Jurkat, Clone E6-1 (cell line): ENCODE measurements around the gene FAM217A. TPM values are rescaled to one million over a fixed set of nuclear protein-coding genes. Genes with fewer than 3 reads are reported as not detected.
"Not testable (repeated sequence)": the region's sequence is repeated elsewhere in the genome, so short reads cannot be mapped to it uniquely, and the experiment has no call there.

ENCODE experiments used
- DNase-seq: peaks from one replicate; pipeline ENCODE4 v3.0.0-alpha.2; 2011; ENCODE audit warnings: low read depth, low spot score
- H3K4me3 ChIP-seq: 2 replicates; pipeline ENCODE4 v1.5.1; 2011; ENCODE audit warnings: mild to moderate bottlenecking, low read length, control low read depth, moderate library complexity
- polyA plus RNA-seq: library from polyadenylated mRNA; unstranded; fragments of >200 nt; gene quantifications from one replicate; pipeline ENCODE4 v1.2.1, GENCODE V29; 2012; ENCODE audit warnings: missing spikeins; ENCODE audit not compliant: insufficient read length, insufficient read depth

The FAM217A gene, protein sequence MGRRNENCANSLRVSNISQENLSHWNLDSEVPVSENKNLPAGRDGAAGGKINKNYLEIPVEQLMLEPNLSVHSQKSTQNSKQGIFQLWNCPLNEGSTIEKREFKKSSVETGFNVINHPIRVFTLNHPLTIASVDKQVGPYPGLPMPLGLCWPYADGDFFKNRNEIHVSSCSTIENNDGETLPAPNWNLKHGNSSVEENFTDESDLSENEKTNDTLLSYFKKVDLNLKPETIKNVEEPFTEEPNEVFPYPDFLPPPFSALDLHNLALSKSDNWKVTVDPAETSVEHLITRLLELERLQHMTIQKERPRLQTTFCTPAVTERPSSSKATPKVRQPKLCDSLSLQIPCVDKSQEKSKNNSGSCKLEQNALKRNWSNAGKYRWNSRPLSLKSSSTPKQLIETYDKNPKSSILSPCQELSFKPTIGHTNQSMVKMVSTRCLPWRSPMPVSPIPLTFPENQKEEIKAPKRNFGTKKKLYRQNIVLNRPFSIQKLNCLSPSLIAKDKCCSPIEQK
- not detected for polyA plus RNA-seq

DNA sequence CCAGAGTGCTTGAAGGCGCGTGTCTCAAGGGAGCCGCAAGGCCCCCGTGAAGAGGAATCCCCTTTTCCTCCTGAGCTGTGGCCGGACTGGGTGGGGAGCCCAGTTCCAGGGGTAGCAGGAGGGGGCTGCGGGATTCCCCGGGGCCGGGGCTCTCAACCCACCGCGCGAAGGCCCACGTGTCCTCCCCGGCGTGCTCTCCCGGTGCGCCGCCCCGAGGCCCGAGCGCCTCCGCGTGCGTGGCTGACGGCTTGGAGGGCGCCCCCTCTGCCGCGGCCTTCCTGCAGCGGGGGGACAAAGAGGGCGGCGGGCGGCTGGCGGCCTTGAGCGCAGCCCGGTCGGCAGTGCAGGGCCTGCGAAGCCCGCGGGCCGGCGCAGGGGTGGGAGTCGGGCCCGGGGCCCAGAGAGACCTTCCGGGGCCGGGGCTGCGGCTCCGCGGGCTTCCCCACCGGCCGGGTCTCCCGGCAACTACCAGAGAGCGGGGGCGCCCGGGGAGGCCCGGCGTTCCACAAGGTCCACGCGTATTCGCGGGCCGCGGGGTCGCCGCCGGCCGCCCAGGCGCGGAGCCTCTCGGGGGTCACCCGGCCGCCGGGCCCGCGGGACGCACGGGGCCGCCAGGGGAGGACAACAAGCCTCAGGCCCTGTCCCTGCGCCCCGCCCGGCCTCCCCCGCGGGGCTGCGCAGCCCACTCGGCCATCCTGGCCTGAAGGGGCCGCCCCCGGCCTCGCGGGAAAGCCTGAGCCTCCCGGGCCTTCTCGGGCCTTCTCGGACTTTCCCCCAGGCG lies at the start of gene FAM217A:
Gene FAM217A (minus strand): TSS at position 447 of the 781 bp plus-strand sequence. CDS start 1,723 bp downstream, outside the sequence.
- no peak within 1 kb of the TSS for H3K4me3 ChIP-seq
- DNase-seq = no peak

DNA sequence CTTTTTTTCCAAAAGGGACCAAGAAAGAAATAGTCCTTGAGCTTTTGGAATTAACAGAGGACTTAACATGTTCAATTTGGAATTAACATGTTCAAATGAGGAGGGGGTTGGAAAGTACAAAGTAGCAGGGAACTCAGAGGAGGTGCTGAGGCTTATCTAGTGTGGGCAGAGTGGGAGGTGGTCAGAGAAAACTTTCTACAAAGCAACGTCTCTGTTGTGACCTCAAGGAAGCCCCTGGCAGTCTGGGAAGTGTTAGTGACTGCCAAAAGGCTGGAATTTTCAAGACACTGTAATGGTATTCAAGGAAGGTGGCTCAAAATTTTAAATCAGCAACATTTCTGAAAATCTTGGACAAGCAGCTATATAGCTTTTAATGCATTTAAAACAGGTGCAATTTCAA lies 49.1 kb upstream of the FAM217A start:
- DNase-seq = no peak
- H3K4me3 ChIP-seq = no peak overlapping the region

DNA sequence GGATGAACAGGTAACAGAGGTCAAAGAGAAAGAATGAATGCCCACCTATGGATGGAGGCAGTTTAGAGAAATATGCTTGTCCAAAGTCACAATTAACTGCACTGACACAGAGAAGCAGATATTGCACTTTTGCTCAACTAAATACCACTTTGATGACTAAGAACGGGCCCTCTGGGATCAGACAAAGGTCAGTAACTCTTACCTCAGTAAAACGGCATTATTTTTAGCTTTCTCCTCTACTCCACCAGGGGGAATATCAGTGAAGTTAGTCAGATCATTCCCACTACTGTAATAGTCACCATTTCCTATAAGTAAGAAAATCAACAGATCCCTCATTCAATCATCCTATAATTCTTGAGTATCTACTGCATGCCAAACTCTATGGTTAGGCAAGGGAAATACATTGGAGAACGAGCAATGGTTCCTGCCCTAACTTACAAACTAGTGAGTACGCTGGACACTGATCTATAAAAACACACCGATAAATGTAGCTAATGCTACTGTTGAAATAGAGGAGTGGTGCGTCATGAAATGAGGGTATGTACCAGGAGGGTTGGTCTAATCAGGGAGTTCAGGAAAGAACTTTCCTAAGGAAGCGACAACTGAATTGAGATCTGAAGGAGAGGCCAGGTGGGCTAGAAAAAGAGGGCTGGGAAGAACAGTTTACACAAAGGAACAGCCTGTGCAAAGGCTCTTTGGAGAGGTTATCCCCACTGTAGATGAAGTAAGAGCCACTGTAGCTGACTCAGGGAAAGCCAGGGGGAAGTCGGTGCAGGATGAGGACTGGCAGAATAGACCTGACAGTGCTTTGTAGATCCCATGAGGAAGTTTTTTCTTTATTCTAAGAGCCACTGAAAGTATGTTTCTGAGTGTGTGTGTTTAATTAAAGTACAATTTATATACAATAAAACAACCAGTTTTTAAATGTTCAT lies 47.3 kb upstream of the FAM217A start:
- no peak overlapping the region for H3K4me3 ChIP-seq
- DNase-seq = no peak

DNA sequence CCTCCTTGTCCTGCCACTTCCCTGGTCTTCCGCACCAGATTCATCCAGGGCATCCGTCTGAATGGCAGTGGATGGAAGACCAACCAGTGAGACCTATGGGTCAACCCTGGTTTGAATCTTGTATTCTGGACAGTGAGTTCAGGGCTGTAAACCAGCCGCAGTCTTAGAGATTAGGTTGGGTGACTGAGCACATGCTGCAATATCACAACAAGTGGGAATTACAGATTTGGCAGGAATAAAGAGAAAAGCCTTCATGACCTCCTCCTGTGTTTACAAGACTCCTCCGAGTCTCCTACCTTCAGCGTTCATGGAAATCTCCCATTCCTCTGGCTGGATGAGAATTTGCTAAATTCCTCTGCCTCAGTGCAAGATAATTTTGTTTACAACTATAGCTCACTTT lies 46.6 kb upstream of the FAM217A start:
- no peak overlapping the region for H3K4me3 ChIP-seq
- no peak for DNase-seq

- no peak for DNase-seq
- H3K4me3 ChIP-seq = no peak overlapping the region
Measured at GRCh38 chr6:4124351-4124750, 45.4 kb upstream of the FAM217A start.

DNA sequence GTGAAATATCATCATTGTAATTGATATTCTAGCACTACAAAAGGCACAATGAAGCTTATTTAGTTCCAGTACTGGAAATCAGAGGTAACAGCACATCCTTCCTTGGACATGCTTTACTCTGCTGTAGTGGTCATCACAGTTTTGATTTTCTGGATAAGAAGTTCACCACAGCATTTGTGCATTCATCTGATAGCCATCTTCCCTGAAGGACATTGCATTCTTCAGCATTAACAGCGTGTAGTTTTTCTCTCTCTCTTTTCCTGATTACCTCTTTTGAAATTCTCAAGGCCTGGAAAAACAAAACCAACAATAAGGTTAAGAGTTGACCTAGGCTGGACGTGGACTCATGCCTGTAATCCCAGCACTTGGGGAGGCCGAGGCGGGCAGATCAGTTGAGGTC lies 36.8 kb upstream of the FAM217A start:
- no peak for DNase-seq
- H3K4me3 ChIP-seq = no peak overlapping the region

DNA sequence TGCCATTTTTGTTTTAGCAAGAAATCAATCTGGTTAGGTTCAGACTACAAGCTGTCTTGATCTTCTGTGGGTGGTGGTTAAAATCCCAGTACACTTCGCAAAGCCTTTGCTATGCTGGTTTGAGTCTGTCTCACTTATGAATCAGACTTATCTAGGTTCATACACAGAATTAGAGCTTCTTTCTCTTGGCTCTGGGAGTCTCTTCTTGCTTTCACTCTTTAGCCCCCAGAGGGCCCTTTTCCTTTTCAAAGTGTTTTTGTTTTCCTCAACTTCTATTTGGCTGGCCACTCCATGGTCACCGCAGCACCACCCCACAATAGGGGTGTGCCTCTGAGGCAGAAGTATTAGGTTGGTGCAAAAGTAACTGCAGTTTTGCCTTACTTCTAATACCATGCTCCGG lies 35.2 kb upstream of the FAM217A start:
- no peak for DNase-seq
- H3K4me3 ChIP-seq = no peak overlapping the region

DNA sequence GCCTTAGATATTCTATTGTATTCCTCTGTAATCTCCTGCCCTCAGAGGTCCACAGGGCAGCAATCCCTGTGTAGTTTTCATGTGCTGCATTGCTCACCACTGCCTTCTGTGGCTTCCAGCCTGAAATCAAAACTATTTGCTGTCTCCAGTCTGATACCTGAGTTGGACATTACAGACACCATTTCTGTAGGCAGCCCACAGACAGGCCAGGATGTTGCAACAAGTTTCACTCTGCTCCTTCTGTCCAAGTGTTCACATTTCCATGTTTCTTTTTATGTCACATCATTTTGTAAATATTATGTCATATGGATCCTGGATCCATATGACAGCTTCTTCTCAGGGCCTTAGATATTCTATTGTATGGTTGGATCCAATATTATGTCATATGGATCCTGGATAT lies 34.7 kb upstream of the FAM217A start:
- DNase-seq = no peak
- H3K4me3 ChIP-seq = no peak overlapping the region

DNA sequence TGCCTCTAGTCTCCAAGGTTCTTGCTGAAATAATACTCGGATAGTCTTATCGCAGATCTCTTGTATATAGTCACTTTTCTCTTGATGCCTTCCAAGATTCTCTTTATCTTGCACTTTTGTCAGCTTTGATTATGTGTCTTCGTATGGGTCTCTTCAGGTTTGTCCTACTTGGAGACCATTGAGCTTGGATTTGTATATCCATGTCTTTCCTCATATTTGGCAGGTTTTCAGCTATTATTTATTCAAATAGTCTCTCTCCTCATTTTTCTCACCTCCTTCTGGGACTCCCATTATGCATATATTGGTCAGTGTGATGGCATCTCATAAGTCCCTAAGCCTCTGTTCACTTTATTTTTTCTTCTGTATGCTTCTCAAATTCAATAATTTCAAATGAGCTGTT lies 33.4 kb upstream of the FAM217A start:
- H3K4me3 ChIP-seq = no peak overlapping the region
- no peak for DNase-seq

DNA sequence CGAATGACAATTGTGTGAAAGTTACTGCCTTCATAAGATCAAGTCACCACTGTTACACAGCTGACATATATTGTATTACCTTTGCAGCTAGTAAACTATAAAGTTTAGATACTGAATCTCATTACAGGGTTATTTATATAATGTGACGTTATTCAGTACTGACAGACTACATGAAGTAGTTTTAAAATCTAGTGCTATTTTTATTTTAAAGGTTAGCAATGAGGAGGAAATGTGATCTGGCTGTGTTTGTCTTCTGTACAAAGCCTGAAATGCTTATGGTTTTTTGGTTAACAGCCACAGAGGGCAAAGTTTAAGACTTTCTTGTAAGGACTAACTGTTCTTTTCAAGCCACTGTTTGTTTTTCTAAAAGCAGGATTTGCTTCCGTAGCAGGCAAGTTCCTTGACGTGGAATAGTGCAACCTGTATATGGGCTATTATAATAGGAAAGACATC lies 30.5 kb upstream of the FAM217A start:
- DNase-seq, H3K4me3 ChIP-seq: not testable (repeated sequence)

GRCh38 chr6:4108561-4109093 lies 29.7 kb upstream of the FAM217A start:
- H3K4me3 ChIP-seq = no peak overlapping the region
- no peak for DNase-seq

DNA sequence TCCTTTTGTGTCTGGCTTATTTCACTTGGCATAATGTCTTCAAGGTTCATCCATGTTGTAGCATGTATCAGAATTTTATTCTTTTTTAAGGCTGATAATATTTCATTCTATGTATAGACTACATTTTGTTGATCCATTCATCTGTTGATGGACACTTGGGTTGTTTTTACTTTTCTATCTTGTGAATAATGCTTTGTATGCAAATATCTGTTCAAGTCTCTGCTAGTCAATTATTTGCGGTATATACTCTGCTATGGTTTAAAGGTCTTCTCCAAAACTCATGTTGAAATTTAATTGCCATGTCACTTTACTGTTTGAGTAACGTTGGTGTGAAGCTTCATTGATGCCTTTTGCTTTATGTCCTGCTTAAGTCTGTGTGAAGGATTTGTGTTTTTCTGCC lies 28.9 kb upstream of the FAM217A start:
- H3K4me3 ChIP-seq = no peak overlapping the region
- no peak for DNase-seq

- DNase-seq = no peak
- no peak overlapping the region for H3K4me3 ChIP-seq
Measured at GRCh38 chr6:4105980-4106536, 27.1 kb upstream of the FAM217A start.

- no peak for DNase-seq
- H3K4me3 ChIP-seq = no peak overlapping the region
Measured at GRCh38 chr6:4103929-4104328, 25.0 kb upstream of the FAM217A start.

DNA sequence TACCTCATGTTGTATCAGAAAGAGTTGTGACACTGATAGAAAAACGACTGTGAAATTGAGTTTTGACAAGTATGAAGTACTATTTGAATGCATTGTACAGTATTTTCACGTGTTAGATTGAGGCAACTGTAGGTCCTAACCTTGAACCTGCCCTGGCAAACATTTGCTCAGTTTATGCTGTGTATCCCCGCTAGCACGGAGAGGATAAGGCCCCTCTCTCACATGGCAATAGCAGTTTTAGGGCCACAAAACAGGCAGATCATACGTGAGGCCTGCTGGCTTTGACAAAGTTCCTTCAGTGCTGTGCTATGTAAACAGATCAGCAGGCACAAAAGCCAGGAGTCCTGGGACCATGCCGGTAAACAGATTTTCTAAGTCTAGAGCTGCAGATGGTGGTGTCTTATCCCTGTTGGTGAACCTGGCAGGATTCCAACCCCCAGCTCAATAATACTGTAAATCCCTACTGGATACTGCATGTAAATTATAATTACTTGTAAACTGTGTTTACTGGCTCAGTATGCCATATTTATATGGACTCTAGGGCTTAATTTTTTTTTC lies 23.8 kb upstream of the FAM217A start:
- H3K4me3 ChIP-seq = no peak overlapping the region
- DNase-seq = no peak

GRCh38 chr6:4101298-4101697 lies 22.4 kb upstream of the FAM217A start:
- H3K4me3 ChIP-seq = no peak overlapping the region

GRCh38 chr6:4100655-4101054 lies 21.7 kb upstream of the FAM217A start:
- no peak for DNase-seq
- H3K4me3 ChIP-seq = no peak overlapping the region

More at GRCh38 chr6:4101298-4101697, 22.4 kb upstream of the FAM217A start:
- DNase-seq = no peak

DNA sequence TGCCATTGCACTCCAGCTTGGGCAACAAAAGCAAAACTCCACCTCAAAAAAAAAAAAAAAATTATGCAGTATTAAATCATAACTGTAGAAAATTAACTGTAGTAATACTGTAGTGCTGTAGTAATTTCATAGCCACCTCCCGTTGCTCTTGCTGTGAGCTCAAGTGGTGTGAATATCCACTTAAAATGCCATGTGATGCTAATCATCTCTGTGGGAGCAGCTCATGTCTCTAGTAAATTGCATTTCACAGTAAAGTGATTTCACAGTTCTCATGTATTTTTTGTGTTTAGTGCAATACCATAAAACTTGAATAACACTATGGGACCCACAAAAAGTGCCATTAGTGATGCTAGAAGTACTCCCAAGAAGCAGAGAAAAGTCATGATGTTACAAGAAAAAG lies 14.4 kb upstream of the FAM217A start:
- no peak for DNase-seq
- no peak overlapping the region for H3K4me3 ChIP-seq
